Common myeloid progenitor, CD34-positive (primary cell): ENCODE results near the gene NPAS3.

Experiments used
- CTCF ChIA-PET: fragments of 350-600 bp; sonication (Branson Sonifier 250); formaldehyde crosslinking; loops from one replicate; lab custom pipeline; 2021; ENCODE audit warnings: antibody characterized with exemption; lab: Charles Lee
- POLR2A ChIA-PET: fragments of 350-600 bp; sonication (Branson Sonifier 250); formaldehyde crosslinking; loops from one replicate; lab custom pipeline; 2021; ENCODE audit warnings: antibody characterized with exemption; lab: Charles Lee
- DNase-seq, 3 donors: peaks; one replicate each; pipeline versions ENCODE4 v3.0.0 to v3.0.0-alpha.2; 2013
- H3K27ac ChIP-seq, 2 experiments: 1 replicate in 1 of 2; 2 replicates in 1 of 2; pipeline ENCODE4 v1.7.0; 2013; ENCODE audit warnings: inconsistent platforms in 2 of 2, low read length in 2 of 2, mild to moderate bottlenecking in 2 of 2, low read depth in 1 of 2, moderate library complexity in 1 of 2; ENCODE audit not compliant: severe bottlenecking in 2 of 2, insufficient read depth in 1 of 2, poor library complexity in 1 of 2
- H3K27me3 ChIP-seq, 5 experiments: replicated peaks in 2 of 5; 1 replicate in 3 of 5; 2 replicates in 2 of 5; pipeline versions ENCODE4 v1.6.1 to v1.7.0; 2013; ENCODE audit warnings: low read length in 4 of 5, mild to moderate bottlenecking in 2 of 5, moderate library complexity in 2 of 5, inconsistent platforms in 1 of 5; ENCODE audit not compliant: insufficient read depth in 5 of 5, control insufficient read depth in 4 of 5
- H3K36me3 ChIP-seq, 4 experiments: 1 replicate in 2 of 4; 2 replicates in 2 of 4; pipeline versions ENCODE4 v1.6.1 to v1.7.0; 2013; ENCODE audit warnings: low read length in 3 of 4, control low read depth in 1 of 4, mild to moderate bottlenecking in 1 of 4; ENCODE audit not compliant: control insufficient read depth in 4 of 4, insufficient read depth in 4 of 4
- H3K4me1 ChIP-seq, 4 experiments: 1 replicate in 3 of 4; 2 replicates in 1 of 4; pipeline versions ENCODE4 v1.6.1 to v1.7.1; 2013; ENCODE audit warnings: low read length in 3 of 4, mild to moderate bottlenecking in 3 of 4, control low read depth in 1 of 4, inconsistent platforms in 1 of 4, moderate library complexity in 1 of 4; ENCODE audit not compliant: control insufficient read depth in 4 of 4, insufficient read depth in 4 of 4; ENCODE audit errors: control extremely low read depth in 1 of 4
- H3K4me3 ChIP-seq, 7 experiments: 1 replicate in 4 of 7; 2 replicates in 3 of 7; pipeline versions ENCODE4 v1.5.1 to v1.7.0; 2013; ENCODE audit warnings: mild to moderate bottlenecking in 7 of 7, low read length in 6 of 7, moderate library complexity in 6 of 7, inconsistent platforms in 2 of 7, low read depth in 2 of 7, control low read depth in 1 of 7; ENCODE audit not compliant: insufficient read depth in 4 of 7, control insufficient read depth in 1 of 7; ENCODE audit errors: extremely low read depth in 1 of 7
- H3K9me3 ChIP-seq, 5 experiments: 1 replicate in 4 of 5; 2 replicates in 1 of 5; pipeline versions ENCODE4 v1.6.1 to v1.7.1; 2013; ENCODE audit warnings: low read length in 4 of 5, mild to moderate bottlenecking in 2 of 5, inconsistent platforms in 1 of 5, low read depth in 1 of 5, moderate library complexity in 1 of 5; ENCODE audit not compliant: control insufficient read depth in 4 of 5, insufficient read depth in 2 of 5; ENCODE audit errors: control extremely low read depth in 1 of 5
- WGBS: methylation state at CpG from one replicate; pipeline ENCODE4 v1.1.5; 2013; ENCODE audit not compliant: insufficient coverage; 5-methylcytosine and 5-hydroxymethylcytosine counted together

The NPAS3 gene

DNA sequence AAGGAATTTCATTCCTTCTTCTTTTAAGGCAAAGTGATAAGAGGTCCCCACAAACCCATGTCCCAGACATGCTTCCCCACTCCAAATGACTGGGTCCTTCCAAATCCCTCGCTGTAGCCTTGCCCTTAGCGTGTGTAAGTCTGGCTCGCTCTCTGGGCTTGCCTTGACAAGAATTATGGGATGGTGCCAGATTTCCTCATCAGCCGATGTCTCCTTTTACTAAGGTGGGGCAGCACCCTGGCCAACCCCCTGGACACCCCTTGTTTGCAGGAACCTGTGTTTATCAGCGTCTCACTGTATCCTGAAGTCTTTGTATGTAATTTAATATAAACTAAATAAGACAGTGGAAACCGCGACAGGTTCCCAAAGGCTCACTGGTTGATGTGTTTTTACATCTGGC lies 518.9 kb downstream of the NPAS3 start:
- no peak overlapping the region for H3K4me3 ChIP-seq
- ChIA-PET POLR2A (no interaction called here), CTCF (interaction anchor here (1.4 kb wide), 1 partner anchor 26 kb away, joined by 3 read pairs; no protein-coding TSS in a partner anchor)
- DNase-seq = no peak
- no peak overlapping the region for H3K27ac ChIP-seq
- 100% methylated on average over 4 of the region's 7 CpGs for WGBS
- H3K27me3 ChIP-seq = no peaks in the 10 kb centered on the region
- no peaks in the 10 kb centered on the region for H3K36me3 ChIP-seq
- peaks cover 0 to 7% (median 6%) of the 10 kb centered on the region in 4 experiments for H3K4me1 ChIP-seq
- no peaks in the 10 kb centered on the region for H3K9me3 ChIP-seq

- H3K27ac ChIP-seq = no peak overlapping the region
- H3K4me3 ChIP-seq = no peak overlapping the region
- ChIA-PET CTCF (no interaction called here), POLR2A (no interaction called here)
- no CpG with 5 or more reads among the region's 1 CpG for WGBS
- H3K9me3 ChIP-seq = no peaks in the 10 kb centered on the region
- no peaks in the 10 kb centered on the region for H3K4me1 ChIP-seq
- H3K27me3 ChIP-seq = no peaks in the 10 kb centered on the region
- no peaks in the 10 kb centered on the region for H3K36me3 ChIP-seq
- no peak for DNase-seq
These were observed 521.5 kb downstream of the NPAS3 start for GRCh38 chr14:33460164-33460563.

- no CpG with 5 or more reads among the region's 4 CpGs for WGBS
These were observed 522.4 kb downstream of the NPAS3 start for GRCh38 chr14:33461036-33461435.

DNA sequence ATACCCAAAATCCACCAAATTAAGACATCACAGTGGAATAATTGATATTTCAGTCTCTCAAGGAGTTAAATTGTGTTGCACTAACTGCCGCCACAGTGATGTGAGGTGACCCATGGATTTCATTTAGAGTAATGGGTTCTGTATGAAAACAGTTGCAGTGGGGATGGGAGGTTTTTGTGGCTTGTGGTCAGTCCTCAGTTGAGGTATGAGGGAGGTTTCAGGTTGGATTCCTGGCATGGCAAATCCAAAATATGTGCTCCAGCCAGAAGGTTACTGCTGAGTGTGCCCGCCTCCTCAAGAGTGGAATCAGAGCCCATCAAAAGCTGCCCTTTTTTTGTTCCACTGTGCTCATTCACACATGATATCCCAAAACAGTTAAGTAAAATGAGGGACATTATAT lies 525.1 kb downstream of the NPAS3 start:
- DNase-seq = no peak
- WGBS = 100% methylated on average over 2 of the region's 2 CpGs
- Histone ChIP-seq H3K27ac (no peak overlapping the region), H3K36me3 (no peaks in the 10 kb centered on the region), H3K9me3 (no peaks in the 10 kb centered on the region), H3K27me3 (no peaks in the 10 kb centered on the region), H3K4me1 (no peaks in the 10 kb centered on the region), H3K4me3 (no peak overlapping the region)
- CTCF ChIA-PET = interaction anchor here (1.6 to 2.8 kb wide), 3 partner anchors 8 to 329 kb away, joined by 4 to 9 read pairs (median 8); no protein-coding TSS in a partner anchor
- POLR2A ChIA-PET = no interaction called here

More at GRCh38 chr14:33461036-33461435, 522.4 kb downstream of the NPAS3 start:
- Histone ChIP-seq H3K9me3 (no peaks in the 10 kb centered on the region), H3K4me3 (no peak overlapping the region), H3K27me3 (no peaks in the 10 kb centered on the region), H3K4me1 (no peaks in the 10 kb centered on the region), H3K36me3 (no peaks in the 10 kb centered on the region), H3K27ac (no peak overlapping the region)
- no peak for DNase-seq
- CTCF ChIA-PET = interaction anchor here (1.8 kb wide), 1 partner anchor 332 kb away, joined by 7 read pairs; no protein-coding TSS in a partner anchor
- POLR2A ChIA-PET = no interaction called here

DNA sequence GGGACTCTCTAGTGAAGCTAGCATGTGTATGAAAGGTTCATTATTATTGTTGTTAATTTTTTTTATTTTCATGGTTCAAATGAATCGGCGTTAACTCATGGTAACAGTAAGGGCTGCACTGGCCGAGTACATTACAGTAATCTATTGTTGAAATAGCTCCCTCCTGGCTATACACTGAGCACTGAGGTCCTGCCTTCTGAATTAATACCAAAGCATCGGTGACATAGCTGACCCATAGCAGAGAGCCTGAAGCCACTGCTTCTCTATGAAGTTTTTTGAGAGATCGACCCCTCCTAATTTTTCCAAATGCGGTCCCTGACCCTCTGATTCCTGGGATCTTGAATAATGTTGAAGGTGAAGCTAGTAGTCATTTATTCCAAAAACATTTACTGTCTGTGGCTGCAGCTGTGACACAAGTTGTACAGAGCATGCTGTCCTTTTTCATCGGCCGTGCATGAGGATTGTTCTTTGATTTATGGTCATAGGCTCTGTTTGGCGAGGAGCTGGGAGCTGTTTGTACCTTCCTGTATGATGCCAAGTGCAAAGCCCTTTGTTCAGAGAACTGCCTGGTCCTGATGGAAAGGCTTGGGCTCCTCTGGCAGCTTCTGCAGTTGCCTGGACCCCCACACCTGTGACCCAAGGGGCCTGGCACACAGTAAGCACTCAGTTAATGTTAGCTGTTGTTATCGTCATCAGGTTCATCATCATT lies 525.7 kb downstream of the NPAS3 start:
- Histone ChIP-seq H3K27ac (no peak overlapping the region), H3K4me1 (no peaks in the 10 kb centered on the region), H3K4me3 (no peak overlapping the region), H3K27me3 (no peaks in the 10 kb centered on the region), H3K9me3 (no peaks in the 10 kb centered on the region), H3K36me3 (no peaks in the 10 kb centered on the region)
- POLR2A ChIA-PET = no interaction called here
- no peak for DNase-seq
- 96% methylated on average over 9 of the region's 10 CpGs for WGBS
- CTCF ChIA-PET = interaction anchor here (1.6 to 2.8 kb wide), 3 partner anchors 9 to 329 kb away, joined by 4 to 9 read pairs (median 8); no protein-coding TSS in a partner anchor

DNA sequence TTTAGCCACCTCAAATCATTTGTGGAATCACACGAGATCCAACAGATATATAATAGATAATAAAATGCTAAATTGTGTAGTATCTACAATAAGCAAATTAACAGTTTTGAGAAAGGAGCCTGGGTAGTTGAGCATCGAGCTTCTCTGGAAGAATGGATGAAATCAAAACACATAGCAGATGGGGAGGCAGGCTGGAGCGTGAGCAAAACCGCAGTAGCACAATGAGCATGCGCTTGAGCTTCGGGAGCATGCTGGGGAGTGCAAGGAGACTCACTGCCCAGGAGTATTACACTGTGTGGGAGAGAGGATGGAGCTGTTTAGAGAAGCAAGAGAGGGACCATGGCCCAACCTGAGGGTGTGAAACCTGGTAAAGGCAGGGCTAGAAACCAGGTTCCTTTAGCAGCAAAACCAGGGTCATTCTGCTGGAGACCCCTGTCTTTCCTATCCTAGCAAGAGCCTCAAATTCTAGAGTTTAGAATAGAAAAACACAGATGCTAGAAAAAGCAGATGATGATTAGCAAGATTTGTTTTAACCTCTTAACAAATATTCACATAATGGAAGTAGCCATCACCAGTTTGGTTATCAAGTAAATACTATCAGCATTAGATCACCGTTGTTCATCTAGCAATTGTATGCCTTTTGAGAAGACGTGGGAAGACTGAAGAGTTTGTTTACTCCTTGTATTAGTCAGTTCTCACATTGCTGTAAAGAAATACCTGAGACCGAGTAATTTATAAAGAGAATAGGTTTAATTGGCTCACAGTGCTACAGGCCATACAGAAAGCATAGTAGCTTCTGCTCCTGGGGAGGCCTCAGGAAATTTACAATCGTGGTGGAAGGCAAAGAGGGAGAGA lies 527.4 kb downstream of the NPAS3 start:
- ChIA-PET CTCF (interaction anchor here (1.1 kb wide), 1 partner anchor 10 kb away, joined by 6 read pairs; no protein-coding TSS in a partner anchor), POLR2A (no interaction called here)

More for the DNA sequence above, 527.4 kb downstream of the NPAS3 start:
- Histone ChIP-seq H3K27me3 (no peaks in the 10 kb centered on the region), H3K9me3 (no peaks in the 10 kb centered on the region), H3K27ac (no peak overlapping the region), H3K36me3 (no peaks in the 10 kb centered on the region), H3K4me1 (no peaks in the 10 kb centered on the region), H3K4me3 (no peak overlapping the region)
- WGBS = 99% methylated on average over 8 of the region's 10 CpGs
- DNase-seq = no peak
